RCC 7860 (cell line): ENCODE results near the gene PHF13.
"Not testable (repeated sequence)": the region's sequence is repeated elsewhere in the genome, so short reads cannot be mapped to it uniquely, and the experiment has no call there.

Experiments used
- DNase-seq: peaks from one replicate; pipeline ENCODE4 v3.0.0-alpha.2; 2015; ENCODE audit warnings: low spot score
- FAIRE-seq: peaks from 2 replicates; lab custom pipeline; 2012; peaks lifted over from hg19 to GRCh38; lab: Jason Lieb, UNC

Gene PHF13

GRCh38 chr1:6627031-6627430 lies 13.5 kb downstream of the PHF13 start:
- no peak for FAIRE-seq
- no peak for DNase-seq

- FAIRE-seq: no peak
- no peak for DNase-seq
These were observed 14.5 kb downstream of the PHF13 start for GRCh38 chr1:6627841-6628545.

GRCh38 chr1:6628971-6629479 lies 15.5 kb downstream of the PHF13 start:
- DNase-seq (no peak), FAIRE-seq (no peak)

GRCh38 chr1:6630027-6630426 lies 16.5 kb downstream of the PHF13 start:
- no peak for DNase-seq
- FAIRE-seq: no peak

- DNase-seq: no peak
- no peak for FAIRE-seq
These were observed 17.5 kb downstream of the PHF13 start for GRCh38 chr1:6631058-6631457.

- FAIRE-seq (no peak), DNase-seq (no peak)
These were observed 19.3 kb downstream of the PHF13 start for GRCh38 chr1:6632588-6633514.

- no peak for FAIRE-seq
- DNase-seq: no peak
These were observed 21.0 kb downstream of the PHF13 start for GRCh38 chr1:6634371-6635052.

GRCh38 chr1:6635161-6635909 lies 21.8 kb downstream of the PHF13 start:
- FAIRE-seq (no peak), DNase-seq (no peak)

- FAIRE-seq (no peak), DNase-seq (no peak)
These were observed 22.6 kb downstream of the PHF13 start for GRCh38 chr1:6635910-6636760.

- DNase-seq, FAIRE-seq: not testable (repeated sequence)
These were observed 23.2 kb downstream of the PHF13 start for GRCh38 chr1:6636778-6637177.

- FAIRE-seq: no peak
- no peak for DNase-seq
These were observed 24.2 kb downstream of the PHF13 start for GRCh38 chr1:6637770-6638169.

- DNase-seq: no peak
- FAIRE-seq: no peak
These were observed 24.7 kb downstream of the PHF13 start for GRCh38 chr1:6638226-6638625.

GRCh38 chr1:6640867-6641266 lies 27.3 kb downstream of the PHF13 start:
- not testable (repeated sequence) for FAIRE-seq, DNase-seq

- no peak for DNase-seq
- FAIRE-seq: no peak
These were observed 31.5 kb downstream of the PHF13 start for GRCh38 chr1:6645018-6645417.

- FAIRE-seq: no peak
- DNase-seq: peak; percentile 12
These were observed 33.1 kb downstream of the PHF13 start for GRCh38 chr1:6646499-6647148.

- FAIRE-seq (no peak), DNase-seq (no peak)
These were observed 35.0 kb downstream of the PHF13 start for GRCh38 chr1:6648556-6648955.

GRCh38 chr1:6651909-6652308 lies 38.4 kb downstream of the PHF13 start:
- DNase-seq (no peak), FAIRE-seq (no peak)

- FAIRE-seq (no peak), DNase-seq (no peak)
These were observed 39.5 kb downstream of the PHF13 start for GRCh38 chr1:6652986-6653385.
